H1 (cell line): Measurements from ENCODE around the gene SSBP3.

ENCODE experiments used
- ASH2L ChIP-seq: fragments of 200-600, 300-600 bp; sonication (generic); IDR thresholded peaks from one replicate; pipeline ENCODE4 v1.7.1; 2017; ENCODE audit warnings: low read length
- ATF2 ChIP-seq: IDR thresholded peaks from 2 replicates; pipeline ENCODE4 v1.6.1; 2012; ENCODE audit warnings: low read length, inconsistent platforms
- EZH2 ChIP-seq: fragments of 200-600 bp; sonication (generic); IDR thresholded peaks from 2 replicates; pipeline ENCODE4 v1.7.1; 2012; ENCODE audit warnings: low read depth, mild to moderate bottlenecking, moderate library complexity, low read length, inconsistent platforms; ENCODE audit not compliant: severe bottlenecking
- POLR2AphosphoS5 ChIP-seq: IDR thresholded peaks from 2 replicates; pipeline ENCODE4 v1.6.1; 2011; ENCODE audit warnings: low read depth, low read length
- USF2 ChIP-seq: IDR thresholded peaks from 2 replicates; pipeline ENCODE4 v1.6.1; 2011; ENCODE audit warnings: low read length, improper control_type of control experiment
- TF ChIP-seq, protein P1 (sequence below), 3 experiments: IDR thresholded peaks; 1 replicate in 2 of 3; 2 replicates in 1 of 3; pipeline versions ENCODE4 v1.5.1 to v1.6.1; 2011; ENCODE audit warnings: low read length in 3 of 3, mild to moderate bottlenecking in 3 of 3, inconsistent platforms in 2 of 3, low read depth in 1 of 3, moderate library complexity in 1 of 3; ENCODE audit not compliant: insufficient read depth in 1 of 3; ENCODE audit errors: control extremely low read depth in 1 of 3
- TF ChIP-seq, protein P2 (sequence below): IDR thresholded peaks from 2 replicates; pipeline ENCODE4 v1.6.1; 2011; ENCODE audit warnings: low read depth, mild to moderate bottlenecking, low read length; ENCODE audit not compliant: insufficient read depth

GRCh38 chr1:54312796-54313316 is 93.3 kb downstream of the SSBP3 start:
- TF ChIP-seq, protein P1, sequence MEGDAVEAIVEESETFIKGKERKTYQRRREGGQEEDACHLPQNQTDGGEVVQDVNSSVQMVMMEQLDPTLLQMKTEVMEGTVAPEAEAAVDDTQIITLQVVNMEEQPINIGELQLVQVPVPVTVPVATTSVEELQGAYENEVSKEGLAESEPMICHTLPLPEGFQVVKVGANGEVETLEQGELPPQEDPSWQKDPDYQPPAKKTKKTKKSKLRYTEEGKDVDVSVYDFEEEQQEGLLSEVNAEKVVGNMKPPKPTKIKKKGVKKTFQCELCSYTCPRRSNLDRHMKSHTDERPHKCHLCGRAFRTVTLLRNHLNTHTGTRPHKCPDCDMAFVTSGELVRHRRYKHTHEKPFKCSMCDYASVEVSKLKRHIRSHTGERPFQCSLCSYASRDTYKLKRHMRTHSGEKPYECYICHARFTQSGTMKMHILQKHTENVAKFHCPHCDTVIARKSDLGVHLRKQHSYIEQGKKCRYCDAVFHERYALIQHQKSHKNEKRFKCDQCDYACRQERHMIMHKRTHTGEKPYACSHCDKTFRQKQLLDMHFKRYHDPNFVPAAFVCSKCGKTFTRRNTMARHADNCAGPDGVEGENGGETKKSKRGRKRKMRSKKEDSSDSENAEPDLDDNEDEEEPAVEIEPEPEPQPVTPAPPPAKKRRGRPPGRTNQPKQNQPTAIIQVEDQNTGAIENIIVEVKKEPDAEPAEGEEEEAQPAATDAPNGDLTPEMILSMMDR (IDR thresholded peaks at IDR 0.05; ENCODE audit: control extremely low read depth in 1 of 3, insufficient read depth in 1 of 3, low read depth in 1 of 3, low read length in 3 of 3) = no peak
- TF ChIP-seq EZH2 (no peak), ATF2 (no peak), POLR2AphosphoS5 (no peak), ASH2L (no peak), USF2 (no peak)
- TF ChIP-seq, protein P2, sequence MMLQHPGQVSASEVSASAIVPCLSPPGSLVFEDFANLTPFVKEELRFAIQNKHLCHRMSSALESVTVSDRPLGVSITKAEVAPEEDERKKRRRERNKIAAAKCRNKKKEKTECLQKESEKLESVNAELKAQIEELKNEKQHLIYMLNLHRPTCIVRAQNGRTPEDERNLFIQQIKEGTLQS = no peak
